Stimulated activated CD8-positive, alpha-beta memory T cell treated with anti-CD3 and anti-CD28 coated beads, Interleukin-4, amount 100 ng/mL, for 24 hours (primary cell): Measurements from ENCODE around the gene CD6.
A peak's percentile ranks its signal among the peaks of the same experiment; 100 is the strongest.
"Not testable (repeated sequence)": the region's sequence is repeated elsewhere in the genome, so short reads cannot be mapped to it uniquely, and the experiment has no call there.

Experiments used
- DNase-seq: peaks from one replicate; pipeline ENCODE4 v3.0.0-alpha.2; 2020; ENCODE audit warnings: low read depth

CD6 gene

GRCh38 chr11:60953781-60954180 is 17.7 kb upstream of the CD6 start:
- no peak for DNase-seq

DNA sequence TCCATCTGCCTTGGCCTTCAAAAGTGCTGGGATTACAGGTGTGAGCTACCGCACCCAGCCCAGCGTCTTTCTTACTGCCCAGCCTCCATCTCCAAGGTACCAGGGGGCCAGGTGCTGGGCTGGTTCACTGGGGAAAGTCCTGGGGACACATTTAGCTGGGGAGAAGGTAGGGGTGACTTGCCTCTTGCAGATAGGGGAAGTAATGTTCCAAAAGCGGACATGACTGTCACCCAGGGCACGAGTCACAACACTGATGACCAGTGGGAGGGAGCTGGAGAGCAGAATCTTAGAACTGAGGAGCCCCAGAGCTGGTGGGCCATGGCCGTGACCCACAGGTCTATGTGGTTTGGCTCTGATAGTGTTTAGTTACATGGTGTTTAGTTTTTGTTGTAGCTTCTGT is 17.1 kb upstream of the CD6 start:
- no peak for DNase-seq

- no peak for DNase-seq
These were observed 15.9 kb upstream of the CD6 start for GRCh38 chr11:60955571-60955970.

DNA sequence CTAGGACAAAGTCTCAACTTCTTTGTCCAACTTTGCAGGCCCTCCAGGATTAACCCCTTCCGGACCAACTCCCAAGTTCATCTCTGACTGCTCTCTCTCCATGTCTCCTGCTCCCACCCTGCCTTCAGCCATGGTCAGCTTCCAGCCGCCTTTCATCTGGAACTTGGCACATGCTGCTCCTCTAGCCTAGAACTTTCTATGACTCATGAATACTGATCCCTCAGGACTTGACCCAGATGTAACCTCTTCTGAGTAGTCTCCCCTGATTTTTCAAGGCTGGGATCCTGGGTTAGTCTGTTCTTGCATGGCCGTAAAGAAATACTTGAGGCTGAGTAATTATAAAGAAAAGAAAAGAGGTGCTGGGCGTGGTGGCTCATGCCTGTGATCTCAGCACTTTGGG is 14.3 kb upstream of the CD6 start:
- DNase-seq, result no peak

DNA sequence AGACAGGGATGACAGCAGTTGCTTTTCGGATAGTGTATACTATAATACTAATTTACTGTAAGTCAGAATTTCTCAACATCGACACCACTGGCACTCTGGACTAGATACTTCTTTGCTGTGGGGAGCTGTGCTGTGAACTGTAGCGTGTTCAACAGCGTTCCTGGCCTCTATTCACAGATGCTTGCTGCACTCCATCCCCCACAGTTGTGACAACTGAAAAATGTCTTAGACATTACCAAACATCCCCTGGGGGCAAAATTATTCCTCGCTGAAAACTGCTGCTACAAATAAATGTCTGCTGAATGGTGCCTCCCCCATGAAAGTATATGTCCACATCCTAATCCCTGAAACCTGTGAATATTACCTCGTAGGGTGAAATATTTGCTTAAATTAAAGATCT is 12.0 kb upstream of the CD6 start:
- no peak for DNase-seq

GRCh38 chr11:60960405-60960804 is 11.1 kb upstream of the CD6 start:
- no peak for DNase-seq

DNA sequence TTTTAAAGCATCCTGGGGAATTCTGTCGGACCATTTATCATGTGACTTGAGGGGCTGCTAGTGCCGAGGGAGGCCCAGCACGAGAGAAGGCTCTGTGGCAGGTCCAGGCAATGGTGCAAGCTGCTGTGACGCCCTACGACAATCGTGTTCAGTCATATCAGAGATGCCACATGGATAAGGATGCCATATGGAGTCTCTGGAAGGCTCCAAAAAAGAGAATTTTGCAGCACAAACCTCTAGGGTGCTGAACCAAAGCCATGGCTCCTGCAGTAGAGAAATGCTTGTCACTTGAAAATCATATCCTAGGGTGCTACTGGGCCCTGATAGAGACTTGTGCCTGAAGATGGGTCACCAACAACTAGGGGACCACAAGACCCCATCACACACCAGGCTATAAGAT is 6.7 kb upstream of the CD6 start:
- no peak for DNase-seq

GRCh38 chr11:60966890-60967289 is 4.6 kb upstream of the CD6 start:
- DNase-seq, result no peak

GRCh38 chr11:60968223-60968622 is 3.3 kb upstream of the CD6 start:
- no peak for DNase-seq

- peak; percentile 71 for DNase-seq
These were observed 1.1 kb upstream of the CD6 start for GRCh38 chr11:60970369-60970774.

DNA sequence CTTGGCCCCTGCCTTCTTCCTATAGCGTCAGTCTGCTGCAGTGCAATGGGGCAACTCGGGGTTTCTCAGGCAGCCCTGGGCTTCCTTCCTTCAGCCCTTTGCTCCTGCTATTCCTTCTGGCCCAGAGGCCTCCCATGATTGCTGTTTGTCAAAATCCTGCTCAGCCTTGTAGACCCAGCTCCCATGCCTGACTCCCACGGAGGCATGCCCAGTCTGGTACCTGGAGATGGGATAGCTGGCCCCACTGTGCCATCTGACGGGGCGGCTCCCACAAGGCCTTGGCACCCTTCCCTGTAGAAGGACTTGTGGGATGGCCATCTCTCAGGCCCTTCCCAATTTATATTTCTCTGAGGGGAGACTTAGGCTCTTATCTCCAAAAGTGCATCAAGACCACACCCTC is 590 bp upstream of the CD6 start:
- no peak for DNase-seq

DNA sequence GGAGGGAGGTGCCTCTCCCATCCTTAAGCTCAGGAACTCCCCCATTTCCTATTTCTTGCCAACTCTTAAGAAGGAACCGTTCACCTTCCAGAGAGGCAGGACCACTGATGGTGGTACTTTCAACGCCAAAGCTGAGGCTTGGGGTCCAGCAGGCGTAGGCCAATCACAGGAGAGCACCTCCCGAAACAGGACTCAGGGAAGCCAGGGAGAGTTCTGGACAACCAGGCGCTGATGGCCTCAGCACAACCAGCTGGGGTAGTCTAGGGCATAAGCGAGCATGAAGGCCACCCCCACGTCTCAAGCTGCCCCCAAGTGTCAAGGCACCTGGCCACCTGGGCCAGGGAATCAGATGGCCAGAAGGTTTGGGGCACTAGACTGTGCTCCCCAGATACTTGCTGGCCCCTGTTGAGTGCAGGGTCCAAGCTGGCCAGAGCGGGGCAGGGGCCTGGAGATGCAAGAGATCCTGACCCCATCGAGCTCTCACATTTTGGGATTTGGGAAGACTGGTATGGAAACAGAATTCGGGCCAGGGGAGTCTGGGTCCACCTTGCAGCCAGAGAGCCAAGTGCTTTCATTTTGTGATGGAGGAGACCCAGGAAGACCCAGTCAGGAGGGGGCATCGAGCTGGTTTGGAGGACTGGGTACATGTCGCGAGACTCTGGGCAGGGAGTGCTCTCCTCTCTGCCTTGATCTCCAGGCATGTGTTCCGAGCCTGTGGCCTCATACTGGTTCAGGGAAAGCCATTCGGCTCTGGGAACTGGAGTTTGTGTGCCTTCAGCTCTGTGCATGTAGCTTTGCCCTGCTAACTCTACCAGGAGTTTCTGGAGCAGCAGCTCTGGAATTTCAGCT is 926 bp downstream of the CD6 start:
- no peak for DNase-seq

- no peak for DNase-seq
These were observed 2.2 kb downstream of the CD6 start for GRCh38 chr11:60973699-60974098.

- DNase-seq, result not testable (repeated sequence)
These were observed 2.8 kb downstream of the CD6 start for GRCh38 chr11:60974316-60974715.

- no peak for DNase-seq
These were observed 3.2 kb downstream of the CD6 start for GRCh38 chr11:60974726-60975125.

GRCh38 chr11:60977224-60977623 is 5.7 kb downstream of the CD6 start:
- no peak for DNase-seq

GRCh38 chr11:60977836-60978235 is 6.4 kb downstream of the CD6 start:
- DNase-seq, result no peak

GRCh38 chr11:60978546-60979380 is 7.3 kb downstream of the CD6 start:
- DNase-seq, result peak; percentile 71

GRCh38 chr11:60981515-60981914 is 10.0 kb downstream of the CD6 start:
- DNase-seq, result no peak

GRCh38 chr11:60982184-60982583 is 10.7 kb downstream of the CD6 start:
- DNase-seq, result no peak

- no peak for DNase-seq
These were observed 12.7 kb downstream of the CD6 start for GRCh38 chr11:60984149-60984548.

GRCh38 chr11:60984636-60985035 is 13.2 kb downstream of the CD6 start:
- DNase-seq, result no peak

DNA sequence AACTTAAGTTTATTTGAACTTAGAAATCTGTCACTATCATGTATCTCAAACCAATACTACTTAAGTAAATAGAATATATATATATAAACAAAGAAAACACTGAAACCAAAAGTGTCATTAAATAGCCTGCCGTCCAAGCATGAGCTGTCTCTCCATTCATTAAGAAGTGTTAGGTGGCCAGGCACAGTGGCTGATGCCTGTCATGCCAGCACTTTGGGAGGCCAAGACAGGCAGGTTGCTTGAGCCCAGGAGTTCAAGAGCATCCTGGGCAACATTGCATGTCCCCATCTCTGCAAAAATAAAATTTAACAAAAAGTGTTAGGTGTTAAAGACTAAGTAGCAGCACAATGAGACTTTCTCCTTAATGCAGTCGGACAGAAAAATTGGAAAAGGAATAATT is 14.0 kb downstream of the CD6 start:
- no peak for DNase-seq
